Ishikawa (cell line): ENCODE data around the gene STARD10.

Source experiments
- CEBPB ChIP-seq: IDR thresholded peaks from 2 replicates; pipeline ENCODE4 v1.6.1; 2012
- CREB1 ChIP-seq: IDR thresholded peaks from 2 replicates; pipeline ENCODE4 v1.6.1; 2012; ENCODE audit warnings: low read depth
- EGR1 ChIP-seq: IDR thresholded peaks from 2 replicates; pipeline ENCODE4 v1.6.1; 2012
- EP300 ChIP-seq: IDR thresholded peaks from 2 replicates; pipeline ENCODE4 v1.6.1; 2012; ENCODE audit warnings: borderline replicate concordance
- FOXM1 ChIP-seq: IDR thresholded peaks from 2 replicates; pipeline ENCODE4 v1.6.1; 2012; ENCODE audit warnings: low read depth, borderline replicate concordance
- NFIC ChIP-seq: IDR thresholded peaks from 2 replicates; pipeline ENCODE4 v1.6.1; 2012
- RAD21 ChIP-seq: IDR thresholded peaks from 2 replicates; pipeline ENCODE4 v1.6.1; 2012; ENCODE audit warnings: low read depth
- TAF1 ChIP-seq: IDR thresholded peaks from 2 replicates; pipeline ENCODE4 v1.6.1; 2012; ENCODE audit warnings: low read depth, mild to moderate bottlenecking
- TCF12 ChIP-seq: IDR thresholded peaks from 2 replicates; pipeline ENCODE4 v1.6.1; 2012; ENCODE audit warnings: low read depth
- TEAD4 ChIP-seq: IDR thresholded peaks from 2 replicates; pipeline ENCODE4 v1.6.1; 2012
- YY1 ChIP-seq: IDR thresholded peaks from 2 replicates; pipeline ENCODE4 v1.6.1; 2012; ENCODE audit warnings: low read depth
- ZBTB7A ChIP-seq: IDR thresholded peaks from 2 replicates; pipeline ENCODE4 v1.6.1; 2012; ENCODE audit warnings: low read depth
- TF ChIP-seq, protein P1 (sequence below): IDR thresholded peaks from 2 replicates; pipeline ENCODE4 v1.6.1; 2012; ENCODE audit warnings: low read depth, mild to moderate bottlenecking
- TF ChIP-seq, protein P2 (sequence below): IDR thresholded peaks from 2 replicates; pipeline ENCODE4 v1.6.1; 2012
- TF ChIP-seq, protein P3 (sequence below): IDR thresholded peaks from 2 replicates; pipeline ENCODE4 v1.6.1; 2012

The STARD10 gene

DNA sequence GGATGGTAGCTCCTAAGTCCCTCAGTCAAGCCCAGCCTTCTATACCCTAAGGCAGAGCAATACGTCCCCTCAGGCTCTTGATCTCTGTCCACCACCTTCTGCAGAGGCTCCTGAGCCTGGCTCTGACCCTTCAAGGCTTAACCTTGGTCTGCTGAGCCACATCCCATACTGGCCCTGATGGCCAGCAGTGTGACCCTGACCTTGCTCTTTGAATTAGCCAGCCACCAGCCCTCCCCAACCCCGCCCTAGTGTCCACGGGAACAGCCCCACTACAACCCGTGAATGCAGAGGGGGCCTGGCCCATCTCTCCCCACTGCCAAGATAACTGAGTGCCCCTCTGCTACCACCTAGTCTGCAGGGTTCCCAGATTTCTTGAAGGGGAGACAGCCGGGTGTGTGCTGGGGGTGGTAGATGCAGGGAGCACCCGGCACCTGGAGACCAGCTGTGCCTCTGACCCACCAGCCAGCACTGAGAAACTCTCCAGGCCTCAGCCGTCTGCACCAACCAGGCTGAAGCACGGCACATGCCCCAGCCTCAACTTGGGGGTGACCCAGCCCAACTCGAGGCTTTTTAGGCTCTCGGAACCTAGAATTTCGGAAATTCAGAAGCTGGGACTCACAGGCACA lies 47.8 kb downstream of the STARD10 start:
- TF ChIP-seq FOXM1 (no peak), EGR1 (no peak), CREB1 (no peak), CEBPB (no peak), ZBTB7A (no peak), NFIC (no peak), YY1 (no peak), TEAD4 (no peak), TAF1 (no peak), TCF12 (no peak), EP300 (no peak), RAD21 (no peak)
- TF ChIP-seq, protein P1, sequence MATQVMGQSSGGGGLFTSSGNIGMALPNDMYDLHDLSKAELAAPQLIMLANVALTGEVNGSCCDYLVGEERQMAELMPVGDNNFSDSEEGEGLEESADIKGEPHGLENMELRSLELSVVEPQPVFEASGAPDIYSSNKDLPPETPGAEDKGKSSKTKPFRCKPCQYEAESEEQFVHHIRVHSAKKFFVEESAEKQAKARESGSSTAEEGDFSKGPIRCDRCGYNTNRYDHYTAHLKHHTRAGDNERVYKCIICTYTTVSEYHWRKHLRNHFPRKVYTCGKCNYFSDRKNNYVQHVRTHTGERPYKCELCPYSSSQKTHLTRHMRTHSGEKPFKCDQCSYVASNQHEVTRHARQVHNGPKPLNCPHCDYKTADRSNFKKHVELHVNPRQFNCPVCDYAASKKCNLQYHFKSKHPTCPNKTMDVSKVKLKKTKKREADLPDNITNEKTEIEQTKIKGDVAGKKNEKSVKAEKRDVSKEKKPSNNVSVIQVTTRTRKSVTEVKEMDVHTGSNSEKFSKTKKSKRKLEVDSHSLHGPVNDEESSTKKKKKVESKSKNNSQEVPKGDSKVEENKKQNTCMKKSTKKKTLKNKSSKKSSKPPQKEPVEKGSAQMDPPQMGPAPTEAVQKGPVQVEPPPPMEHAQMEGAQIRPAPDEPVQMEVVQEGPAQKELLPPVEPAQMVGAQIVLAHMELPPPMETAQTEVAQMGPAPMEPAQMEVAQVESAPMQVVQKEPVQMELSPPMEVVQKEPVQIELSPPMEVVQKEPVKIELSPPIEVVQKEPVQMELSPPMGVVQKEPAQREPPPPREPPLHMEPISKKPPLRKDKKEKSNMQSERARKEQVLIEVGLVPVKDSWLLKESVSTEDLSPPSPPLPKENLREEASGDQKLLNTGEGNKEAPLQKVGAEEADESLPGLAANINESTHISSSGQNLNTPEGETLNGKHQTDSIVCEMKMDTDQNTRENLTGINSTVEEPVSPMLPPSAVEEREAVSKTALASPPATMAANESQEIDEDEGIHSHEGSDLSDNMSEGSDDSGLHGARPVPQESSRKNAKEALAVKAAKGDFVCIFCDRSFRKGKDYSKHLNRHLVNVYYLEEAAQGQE: no peak
- TF ChIP-seq, protein P2, sequence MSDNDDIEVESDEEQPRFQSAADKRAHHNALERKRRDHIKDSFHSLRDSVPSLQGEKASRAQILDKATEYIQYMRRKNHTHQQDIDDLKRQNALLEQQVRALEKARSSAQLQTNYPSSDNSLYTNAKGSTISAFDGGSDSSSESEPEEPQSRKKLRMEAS: no peak
- TF ChIP-seq, protein P3, sequence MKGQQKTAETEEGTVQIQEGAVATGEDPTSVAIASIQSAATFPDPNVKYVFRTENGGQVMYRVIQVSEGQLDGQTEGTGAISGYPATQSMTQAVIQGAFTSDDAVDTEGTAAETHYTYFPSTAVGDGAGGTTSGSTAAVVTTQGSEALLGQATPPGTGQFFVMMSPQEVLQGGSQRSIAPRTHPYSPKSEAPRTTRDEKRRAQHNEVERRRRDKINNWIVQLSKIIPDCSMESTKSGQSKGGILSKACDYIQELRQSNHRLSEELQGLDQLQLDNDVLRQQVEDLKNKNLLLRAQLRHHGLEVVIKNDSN: no peak

DNA sequence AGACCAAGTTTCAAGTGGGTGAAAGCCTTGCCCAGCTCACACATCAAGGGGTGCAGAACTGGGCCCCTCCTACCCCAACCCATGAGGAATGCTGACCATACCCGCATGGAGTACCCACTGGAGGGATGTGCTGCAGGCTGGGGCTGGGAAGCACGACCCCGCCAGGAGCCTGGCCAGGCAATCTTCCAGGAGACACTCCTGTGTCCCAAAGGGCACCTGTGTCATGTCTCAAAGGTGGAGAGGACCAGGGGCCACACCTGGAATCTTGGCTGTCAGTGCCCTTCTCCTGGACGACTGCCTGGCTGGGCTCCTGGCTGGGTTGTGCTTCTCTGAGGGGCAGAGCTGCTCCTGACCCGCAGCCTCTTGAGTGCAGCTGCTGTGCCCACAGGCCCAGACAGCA lies 48.3 kb downstream of the STARD10 start:
- no peak for TF ChIP-seq YY1

DNA sequence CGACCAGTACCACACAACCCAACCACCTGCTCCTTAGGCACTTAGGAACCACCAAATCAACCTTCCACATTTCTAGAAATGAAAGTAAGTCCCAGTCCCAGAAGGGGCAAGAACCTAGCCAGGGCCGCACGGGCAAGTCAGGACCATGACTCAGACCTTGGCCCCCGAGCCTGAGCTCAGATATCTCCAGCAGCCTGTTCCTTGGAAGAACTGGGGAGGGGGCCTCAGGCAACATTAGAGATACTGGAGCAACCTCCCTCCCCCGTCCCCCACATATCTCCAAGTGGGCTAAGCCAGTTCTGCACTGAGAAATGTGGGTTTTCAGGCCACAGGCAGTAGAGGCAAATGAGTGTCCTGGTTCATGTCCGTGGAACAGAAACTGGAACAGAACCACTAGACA lies 49.4 kb downstream of the STARD10 start:
- no peak for TF ChIP-seq RAD21
- no peak for TF ChIP-seq NFIC
- no peak for TF ChIP-seq CREB1
- TF ChIP-seq EGR1: no peak
- no peak for TF ChIP-seq CEBPB

DNA sequence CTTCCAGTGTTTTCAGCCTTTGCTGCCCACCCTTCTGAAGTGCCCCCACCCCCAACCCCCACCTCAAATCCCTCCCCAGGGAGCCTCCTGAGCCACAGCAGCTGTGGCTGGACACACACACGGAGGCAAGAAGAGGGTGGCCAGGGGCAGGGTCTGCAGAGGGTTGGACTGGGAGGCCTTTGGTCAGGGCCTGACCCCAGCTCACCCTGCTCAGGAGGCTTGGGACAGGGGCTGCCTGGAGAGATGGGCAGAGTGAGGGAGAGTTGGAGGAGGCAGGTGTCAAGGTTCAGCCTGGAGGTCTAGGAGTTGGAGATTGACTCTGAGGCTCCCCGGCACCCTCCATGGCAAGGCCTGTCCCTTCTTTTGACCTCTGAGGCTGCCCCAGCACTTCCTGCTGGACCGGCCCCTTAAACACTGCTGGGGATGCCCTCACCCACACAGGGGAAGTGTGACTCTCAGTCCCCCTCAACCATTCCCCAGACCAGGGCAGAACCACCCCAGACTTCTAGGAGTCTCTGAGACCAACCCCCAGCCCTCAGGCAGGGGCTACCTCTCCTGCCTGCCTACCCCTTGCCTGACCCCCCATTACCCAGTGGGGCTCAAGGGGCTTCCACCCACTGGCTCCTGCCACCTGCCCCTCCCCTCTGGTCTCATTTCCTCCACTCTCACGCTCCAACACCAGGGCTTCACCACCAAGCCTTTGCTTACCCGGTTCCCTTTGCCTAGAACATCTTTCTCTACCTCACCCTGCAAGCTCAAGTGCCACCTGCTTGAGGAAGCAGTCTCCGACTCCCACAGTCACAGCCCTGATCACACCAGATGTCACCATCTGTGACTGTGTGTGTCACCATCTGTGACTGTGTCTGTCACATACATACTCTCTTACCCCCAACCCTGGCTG lies 50.3 kb downstream of the STARD10 start:
- TF ChIP-seq FOXM1 (no peak), EGR1 (no peak), RAD21 (no peak), YY1 (no peak), NFIC (no peak), EP300 (no peak), ZBTB7A (no peak), TEAD4 (no peak), TCF12 (no peak), TAF1 (no peak), CREB1 (no peak)
- TF ChIP-seq, protein P3: no peak
- TF ChIP-seq, protein P1: no peak
- TF ChIP-seq, protein P2: no peak

DNA sequence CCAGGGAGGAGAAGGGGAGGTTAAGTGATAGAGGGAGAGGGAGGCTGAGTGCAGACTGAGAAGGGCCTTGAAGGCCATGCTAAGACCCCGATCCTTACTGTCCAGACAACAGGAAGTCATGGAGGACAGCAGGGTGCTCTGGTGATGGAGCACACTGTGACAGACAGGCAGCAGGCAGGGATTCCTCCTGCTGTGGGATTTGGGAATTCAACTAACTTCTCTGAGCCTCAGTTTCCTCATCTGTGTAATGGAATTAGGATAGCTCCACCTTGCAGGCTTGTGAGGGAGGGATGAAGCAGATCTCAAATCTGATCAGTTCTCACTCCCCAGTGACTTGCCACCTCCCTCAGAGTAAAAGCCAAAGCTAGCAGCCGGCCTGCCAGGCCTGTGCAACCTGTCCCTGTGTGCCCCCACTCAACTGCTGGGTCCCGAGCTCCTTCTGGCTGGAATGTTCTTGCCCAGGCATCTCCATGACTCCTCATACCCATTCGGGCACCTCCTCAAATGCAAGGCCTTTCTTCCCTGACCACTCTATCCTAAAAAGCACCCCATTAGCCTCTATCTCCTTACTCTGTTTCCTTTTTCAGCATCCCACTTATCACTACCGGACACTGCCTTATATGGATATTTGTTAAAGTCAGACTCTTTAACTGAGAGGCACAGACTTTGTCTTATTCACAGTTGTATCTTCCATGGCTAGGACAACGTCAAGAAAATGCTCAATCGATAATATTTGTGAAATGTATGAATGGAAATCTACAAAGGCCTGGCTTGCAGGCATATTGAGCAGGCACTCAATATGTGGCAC lies 51.1 kb downstream of the STARD10 start:
- TF ChIP-seq FOXM1 (no peak), NFIC (no peak), CREB1 (no peak), YY1 (no peak), TCF12 (no peak), ZBTB7A (no peak), EP300 (no peak), TAF1 (no peak), RAD21 (no peak), CEBPB (no peak), EGR1 (no peak), TEAD4 (no peak)
- TF ChIP-seq, protein P1: no peak
- TF ChIP-seq, protein P3: no peak
- TF ChIP-seq, protein P2: no peak
